Limb (tissue), 2 donors: ENCODE measurements around the gene UBAP1.
"Not testable (repeated sequence)": the region's sequence is repeated elsewhere in the genome, so short reads cannot be mapped to it uniquely, and the experiment has no call there.

ENCODE experiments used
- DNase-seq, 2 donors: peaks; one replicate each; pipeline ENCODE4 v3.0.0-alpha.2; 2016; ENCODE audit errors: extremely low spot score in 2 of 2

Gene UBAP1

DNA sequence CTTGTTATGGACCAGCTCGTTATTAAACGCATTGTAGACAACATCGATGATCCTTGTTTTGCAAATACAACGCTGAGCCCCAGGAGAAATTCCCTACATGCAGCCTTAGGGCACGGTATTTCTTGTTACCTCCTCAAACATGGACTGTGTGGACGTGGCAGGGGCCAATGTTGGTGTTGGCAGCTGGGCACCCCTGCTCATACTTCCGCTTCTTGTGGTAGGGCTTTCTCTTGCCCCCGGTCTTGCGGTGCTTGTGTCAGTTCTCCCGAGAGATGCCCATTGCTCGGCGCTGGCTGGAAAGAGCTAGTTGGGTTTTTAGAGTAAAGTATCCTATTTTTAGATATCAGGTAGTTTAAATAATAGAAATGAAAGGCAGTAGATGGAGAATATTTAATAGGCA is 45.5 kb downstream of the UBAP1 start:
- no peak for DNase-seq

DNA sequence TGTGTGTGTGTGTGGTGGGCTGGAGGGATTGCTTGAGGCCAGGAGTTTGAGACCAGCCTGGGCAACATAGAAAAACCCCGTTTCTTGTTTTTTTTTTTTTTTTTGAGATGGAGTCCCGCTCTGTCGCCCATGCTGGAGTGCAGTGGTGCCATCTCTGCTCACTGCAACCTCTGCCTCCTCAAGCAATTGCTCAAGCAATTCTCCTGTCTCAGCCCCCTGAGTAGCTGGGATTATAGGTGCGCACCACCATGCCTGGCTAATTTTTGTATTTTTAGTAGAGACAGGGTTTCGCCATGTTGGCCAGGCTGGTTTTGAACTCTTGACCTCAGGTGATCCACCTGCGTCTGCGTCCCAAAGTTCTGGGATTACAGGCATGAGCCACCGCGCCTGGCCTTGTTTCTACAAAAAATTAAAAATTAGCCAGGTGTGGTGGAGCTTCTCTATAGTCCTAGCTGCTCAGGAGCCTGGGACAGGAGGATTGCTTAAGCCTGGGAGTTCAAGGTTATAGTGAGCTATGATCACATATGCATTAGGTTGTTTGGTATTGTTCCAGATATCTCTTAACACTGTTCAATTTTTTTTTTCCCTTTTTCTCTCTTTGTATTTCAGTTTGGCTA is 47.4 kb downstream of the UBAP1 start:
- not testable (repeated sequence) for DNase-seq

DNA sequence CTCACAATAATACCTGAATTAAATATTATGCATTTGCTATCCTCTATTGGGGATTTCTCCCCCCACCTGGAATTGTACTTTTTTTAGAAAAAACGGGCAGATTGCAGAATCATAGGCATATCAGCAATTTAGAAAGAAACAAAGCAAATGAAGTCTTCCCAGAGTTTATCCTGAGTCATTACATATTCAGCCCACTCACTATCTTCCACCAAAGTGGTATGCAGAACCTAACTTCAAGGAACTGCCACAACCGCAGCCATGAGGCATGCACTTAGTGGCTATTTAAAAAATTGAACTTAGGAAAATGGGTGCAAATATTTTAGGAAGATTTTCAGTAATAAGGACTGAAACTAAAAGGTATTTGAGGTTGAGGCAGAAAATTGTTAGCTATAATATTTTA is 48.6 kb downstream of the UBAP1 start:
- no peak for DNase-seq

DNA sequence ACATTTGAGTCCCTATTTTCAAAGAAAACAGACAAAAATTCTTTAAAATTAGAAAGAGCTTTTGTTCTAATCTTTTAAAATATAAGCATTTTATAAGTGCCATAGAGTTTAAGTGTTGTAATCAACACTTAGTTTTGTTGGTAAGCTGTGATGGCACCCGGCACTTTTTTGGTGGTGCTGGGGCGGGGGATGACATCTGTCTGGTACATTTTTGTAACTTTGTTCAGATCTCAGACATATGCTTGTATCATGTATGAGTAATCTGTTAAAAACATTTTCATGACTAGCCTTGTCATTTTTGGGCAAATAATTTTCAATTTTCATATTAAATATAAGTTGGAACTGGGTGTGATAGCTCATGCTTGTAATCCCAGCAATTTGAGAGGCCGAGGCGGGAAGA is 51.7 kb downstream of the UBAP1 start:
- DNase-seq, result no peak

DNA sequence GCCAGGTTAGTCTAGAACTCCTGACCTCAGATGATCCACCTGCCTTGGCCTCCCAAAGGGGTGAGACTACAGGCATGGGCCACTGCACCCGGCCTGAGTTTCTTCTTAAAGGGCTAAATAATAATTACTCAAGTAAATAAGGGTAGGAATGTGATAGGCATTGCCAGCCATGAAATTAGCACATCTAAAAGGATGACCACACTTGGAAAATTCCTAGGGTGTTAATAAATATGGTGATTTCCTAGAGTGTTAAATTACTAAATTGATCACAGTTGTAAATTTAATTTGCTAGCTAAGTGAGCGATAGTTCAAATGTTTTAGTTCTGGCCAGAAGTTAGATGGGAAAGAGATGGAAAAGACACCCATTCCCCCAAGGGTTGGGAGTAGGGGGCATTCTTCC is 53.4 kb downstream of the UBAP1 start:
- DNase-seq, result no peak

DNA sequence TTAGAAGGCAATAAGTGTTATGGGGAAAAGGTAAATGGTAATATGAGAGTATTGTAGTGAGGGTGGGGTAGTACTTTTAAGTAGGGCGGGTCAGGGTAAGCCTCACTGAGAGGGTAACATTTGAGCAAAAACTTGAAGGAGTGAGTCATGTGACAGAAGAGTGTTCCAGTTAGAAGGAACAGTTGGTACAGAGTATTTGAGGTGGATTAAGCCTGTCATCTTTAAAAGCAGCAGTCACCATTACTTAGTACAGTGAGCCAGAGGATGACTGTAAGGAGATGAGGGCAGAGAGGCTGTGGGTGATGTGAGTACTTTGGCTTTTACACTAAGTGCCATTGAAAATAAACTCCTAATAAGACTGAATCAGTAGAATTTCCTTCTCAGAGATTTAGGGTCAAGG is 54.8 kb downstream of the UBAP1 start:
- no peak for DNase-seq

DNA sequence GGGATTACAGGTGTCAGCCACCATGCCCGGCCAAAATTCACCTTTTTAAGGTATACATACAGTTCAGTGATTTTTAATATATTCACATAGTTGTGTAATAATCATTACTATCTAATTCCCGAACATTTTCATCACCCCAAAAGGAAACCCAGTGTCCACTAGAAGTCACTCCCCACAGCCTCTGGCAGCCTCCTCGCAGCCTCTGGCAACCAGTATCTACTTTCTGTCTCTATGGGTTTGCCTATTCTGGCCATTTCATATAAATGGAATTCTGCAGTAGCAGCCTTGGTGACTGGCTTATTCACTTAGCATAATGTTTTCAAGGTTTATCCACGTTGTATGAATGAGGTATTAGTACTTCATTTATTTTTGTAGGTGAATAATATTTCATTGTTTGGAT is 59.0 kb downstream of the UBAP1 start:
- no peak for DNase-seq

DNA sequence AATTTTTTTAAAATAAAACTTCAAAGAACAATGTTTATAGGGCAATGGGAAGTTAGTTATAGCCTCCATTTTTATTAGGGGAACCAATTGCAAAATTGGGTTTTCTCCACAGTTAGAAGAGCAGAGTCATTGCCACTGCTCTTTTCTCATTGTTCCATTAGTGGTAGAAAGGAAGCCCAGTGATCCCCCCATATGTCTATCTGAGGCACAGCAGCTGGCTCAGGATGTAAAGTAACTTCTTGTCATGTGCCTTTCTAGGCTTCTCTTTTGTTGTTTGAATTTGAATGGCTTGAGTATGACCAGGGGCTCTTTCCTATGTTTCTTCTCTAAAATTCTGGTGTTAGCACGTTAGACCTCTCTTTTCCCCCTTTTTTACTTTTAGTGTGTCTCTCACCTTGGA is 61.2 kb downstream of the UBAP1 start:
- no peak for DNase-seq

DNA sequence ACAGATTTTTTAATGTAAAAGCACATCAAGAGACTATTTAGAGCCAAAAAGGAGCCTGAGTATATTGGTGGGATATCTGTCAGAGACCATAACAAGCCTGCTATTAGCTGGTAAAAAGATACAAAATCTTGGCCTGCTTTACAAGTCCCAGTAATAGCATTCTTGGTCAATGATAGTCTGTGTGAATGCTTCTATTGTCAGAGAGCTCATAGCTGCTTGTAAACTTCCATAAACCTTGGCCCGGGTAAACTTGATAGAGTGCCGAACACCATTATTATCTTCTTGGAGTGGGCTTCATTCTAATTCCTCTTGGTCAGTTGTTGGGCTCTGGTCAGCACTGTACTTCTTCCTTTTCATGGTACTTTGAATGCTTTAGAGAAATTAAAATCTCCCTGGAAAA is 64.0 kb downstream of the UBAP1 start:
- DNase-seq, result no peak

DNA sequence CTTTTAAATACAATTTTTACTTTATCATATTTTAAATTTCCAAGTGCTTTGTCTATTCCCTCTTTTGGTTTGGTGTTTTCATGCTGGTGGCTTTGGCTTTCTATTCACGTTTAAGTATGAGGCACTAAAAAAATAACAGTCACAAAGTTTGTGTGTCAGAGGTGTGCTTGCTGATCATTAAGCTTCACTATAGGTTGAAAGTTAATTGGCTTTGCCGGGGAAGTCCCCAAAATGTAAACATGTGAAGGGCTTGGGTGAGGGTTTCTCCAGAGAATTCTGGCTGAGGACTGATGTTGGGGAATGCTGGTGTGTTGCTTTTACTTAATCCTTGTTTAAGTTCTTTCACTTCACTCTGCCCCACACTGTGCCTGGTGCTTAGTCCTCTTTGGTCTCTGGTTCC is 66.4 kb downstream of the UBAP1 start:
- DNase-seq, result not testable (repeated sequence)

DNA sequence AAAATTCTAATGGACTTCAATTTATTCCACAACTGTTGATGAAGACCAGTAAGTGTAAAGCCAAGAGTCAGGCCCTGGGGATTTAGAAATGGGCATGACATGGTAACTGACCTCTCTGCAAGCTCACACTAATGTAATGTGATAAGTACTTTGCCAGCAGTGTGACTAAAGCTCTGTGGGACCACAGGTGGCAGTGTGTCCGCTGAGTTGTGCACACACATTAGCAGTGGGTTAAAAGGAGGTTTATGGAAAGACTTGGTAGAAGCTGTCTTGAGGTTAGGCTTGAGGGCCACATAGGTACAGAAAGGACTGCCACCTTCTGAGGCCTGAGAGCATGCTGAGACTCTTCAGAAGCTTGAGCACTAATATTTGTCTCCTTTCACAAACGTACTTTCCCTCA is 67.6 kb downstream of the UBAP1 start:
- DNase-seq, result no peak

DNA sequence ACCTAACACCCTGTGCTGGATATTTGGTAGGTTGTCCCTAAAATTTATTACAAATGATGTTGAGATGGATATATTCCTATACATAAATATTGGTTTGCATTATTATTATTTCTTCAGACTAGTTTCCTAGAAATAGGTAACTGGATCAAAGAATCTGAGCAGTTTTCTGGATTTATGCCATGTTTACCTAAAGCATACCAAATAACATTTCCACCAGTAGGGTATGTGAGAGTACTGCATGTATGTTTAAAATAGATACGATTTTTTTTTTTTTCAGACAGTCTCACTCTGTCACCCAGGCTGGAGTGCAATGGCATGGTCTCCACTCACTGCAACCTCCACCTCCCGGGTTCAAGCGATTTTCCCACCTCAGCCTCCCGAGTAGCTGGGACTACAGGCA is 68.9 kb downstream of the UBAP1 start:
- not testable (repeated sequence) for DNase-seq

DNA sequence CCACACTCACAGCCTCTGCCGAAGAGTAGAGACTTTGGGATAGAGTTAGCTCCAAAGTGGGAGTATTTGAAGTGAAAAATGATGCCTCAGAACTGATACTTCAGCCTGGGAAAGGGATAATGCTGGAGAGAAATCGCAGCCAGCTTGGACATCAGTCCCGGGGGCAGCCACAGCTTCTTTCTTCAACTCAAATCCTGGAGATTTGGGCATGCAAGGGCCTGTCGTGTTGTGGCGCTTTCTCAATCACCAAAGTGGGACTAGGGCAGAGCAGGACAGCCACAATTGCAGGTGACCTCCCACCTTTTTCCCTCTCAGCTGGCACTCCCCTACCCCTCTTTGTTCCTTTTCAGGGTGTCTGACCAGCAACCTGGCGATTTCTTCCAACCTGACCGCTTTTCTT is 70.4 kb downstream of the UBAP1 start:
- no peak for DNase-seq

DNA sequence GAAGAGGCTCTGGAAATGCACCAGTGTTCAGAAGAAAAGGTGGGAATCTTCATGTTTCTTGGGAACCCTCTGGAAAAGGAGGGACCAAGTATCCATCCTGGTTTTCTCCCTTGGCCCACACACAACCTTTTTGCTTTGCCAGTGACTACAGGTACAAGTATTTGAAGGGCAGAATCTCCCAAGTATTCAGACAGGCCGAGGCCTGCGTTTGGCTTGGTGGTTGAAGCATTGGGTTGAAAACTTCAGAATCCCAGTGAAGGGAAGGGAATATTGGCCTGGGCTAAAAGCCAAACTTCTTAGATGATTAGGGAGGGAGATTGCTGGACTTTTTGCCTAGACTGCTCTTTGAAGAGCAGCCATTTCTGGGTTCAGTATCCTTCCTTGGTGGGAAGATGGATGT is 71.9 kb downstream of the UBAP1 start:
- DNase-seq, result no peak

DNA sequence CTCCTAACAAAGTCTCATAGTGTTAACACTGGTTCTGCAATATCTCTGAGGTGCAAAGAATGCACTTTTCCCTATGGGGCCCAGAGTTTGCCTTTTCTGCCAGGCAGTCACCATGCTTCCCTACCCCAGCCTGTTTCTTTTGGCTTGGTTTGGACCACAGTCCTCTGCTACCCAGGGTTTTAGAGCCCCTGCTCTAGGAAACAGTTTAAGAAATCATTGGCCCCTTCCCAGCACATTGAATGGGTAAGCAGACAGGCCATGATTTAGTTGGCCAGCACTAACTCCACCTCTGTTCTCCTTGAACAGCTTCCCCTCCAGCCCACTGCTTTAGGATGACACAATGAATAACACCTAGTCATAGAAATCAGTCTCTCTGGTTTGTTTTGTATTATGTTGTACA is 73.2 kb downstream of the UBAP1 start:
- no peak for DNase-seq

DNA sequence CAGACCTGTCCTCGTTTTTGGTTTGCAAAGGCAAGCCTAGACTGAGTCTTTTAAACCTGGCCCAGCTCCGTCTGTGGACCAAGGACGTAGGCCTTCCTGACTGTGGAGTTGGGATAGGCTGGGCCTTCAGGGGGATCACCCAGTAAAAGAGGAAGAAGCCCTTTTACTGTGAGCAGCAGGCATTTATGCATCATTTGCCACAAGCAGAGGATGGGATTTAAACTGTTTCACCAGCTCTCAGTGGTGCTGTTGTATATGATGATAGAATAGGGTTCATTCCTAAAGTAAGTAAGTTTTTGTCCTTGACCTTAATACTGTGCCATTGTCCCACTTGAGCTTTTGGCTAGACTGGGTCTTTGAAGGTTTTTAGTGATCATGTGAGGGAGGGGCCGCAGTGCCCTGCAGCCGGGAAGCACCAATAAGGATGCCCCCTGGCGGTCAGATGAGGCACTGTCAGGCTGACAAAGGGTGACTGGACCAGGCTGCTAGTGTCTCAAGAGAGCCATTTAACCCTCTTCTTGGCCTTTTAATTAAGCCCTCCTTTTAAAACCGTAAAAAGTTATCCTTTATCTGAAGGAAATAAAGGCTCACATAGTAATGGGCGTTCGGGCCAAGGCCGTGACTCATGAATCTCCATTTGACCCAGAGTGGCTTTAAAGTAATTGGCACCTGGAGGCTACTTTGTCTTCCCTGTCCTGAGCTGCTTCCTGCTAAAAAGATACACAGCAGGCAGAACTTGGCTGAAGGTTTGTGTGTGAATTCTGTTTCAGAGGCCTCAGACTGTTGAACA is 74.0 kb downstream of the UBAP1 start:
- DNase-seq, result peak; percentile 34 to 76

DNA sequence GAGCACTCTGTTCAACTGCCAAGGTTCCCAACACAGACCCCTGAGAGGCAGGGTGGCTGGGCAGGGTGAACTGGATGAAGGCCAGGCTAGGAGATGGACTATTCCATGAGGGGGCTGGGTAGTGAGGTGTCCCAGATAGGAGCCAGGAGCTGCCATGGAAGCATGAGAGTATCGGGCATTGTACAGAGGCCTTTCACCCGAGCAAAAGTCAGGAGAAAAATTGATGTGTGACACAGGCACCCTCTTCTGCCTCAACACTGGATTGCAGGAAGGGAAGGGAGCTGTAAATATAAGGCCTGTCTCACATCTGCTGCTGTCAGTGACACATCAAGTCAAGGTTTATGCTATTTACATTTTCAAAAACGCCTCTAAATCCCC is 74.6 kb downstream of the UBAP1 start:
- DNase-seq, result no peak

DNA sequence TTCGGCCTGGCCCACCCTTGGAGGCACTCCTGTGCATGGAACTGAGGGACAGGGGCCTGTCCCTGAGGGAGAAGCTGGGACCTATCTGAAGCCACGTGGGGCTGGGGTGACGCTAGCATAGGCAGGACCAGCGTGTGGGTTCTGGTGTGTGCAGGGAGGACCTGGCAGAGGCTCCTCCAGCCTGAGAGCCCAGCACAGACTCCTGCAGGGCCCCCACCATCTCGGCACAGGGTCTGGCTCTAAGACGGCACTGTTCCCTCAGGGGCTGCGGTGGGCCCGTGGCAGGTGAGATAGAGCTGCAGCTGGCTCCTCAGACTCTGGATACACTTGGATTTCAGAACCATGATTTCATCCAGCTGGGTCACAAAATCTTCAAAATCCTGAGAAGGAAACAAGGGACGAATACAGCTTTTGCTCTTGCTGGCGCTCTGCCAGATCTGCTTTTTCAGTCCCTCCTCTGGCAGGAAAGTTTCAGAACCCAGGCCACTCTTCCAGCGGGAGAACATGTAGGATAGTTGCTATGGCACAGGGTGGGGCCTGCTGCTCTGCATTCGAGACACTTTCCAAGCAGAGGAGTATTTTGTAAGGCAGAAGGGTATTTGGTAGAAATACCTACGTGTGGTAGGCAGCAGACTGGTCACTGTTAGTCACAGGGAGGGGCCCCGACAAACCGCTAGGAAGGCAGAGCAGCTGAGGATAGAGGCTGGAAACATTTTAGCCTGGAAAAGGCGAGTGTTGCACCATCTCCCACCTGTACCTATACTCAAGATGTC is 75.5 kb downstream of the UBAP1 start:
- DNase-seq, result no peak

DNA sequence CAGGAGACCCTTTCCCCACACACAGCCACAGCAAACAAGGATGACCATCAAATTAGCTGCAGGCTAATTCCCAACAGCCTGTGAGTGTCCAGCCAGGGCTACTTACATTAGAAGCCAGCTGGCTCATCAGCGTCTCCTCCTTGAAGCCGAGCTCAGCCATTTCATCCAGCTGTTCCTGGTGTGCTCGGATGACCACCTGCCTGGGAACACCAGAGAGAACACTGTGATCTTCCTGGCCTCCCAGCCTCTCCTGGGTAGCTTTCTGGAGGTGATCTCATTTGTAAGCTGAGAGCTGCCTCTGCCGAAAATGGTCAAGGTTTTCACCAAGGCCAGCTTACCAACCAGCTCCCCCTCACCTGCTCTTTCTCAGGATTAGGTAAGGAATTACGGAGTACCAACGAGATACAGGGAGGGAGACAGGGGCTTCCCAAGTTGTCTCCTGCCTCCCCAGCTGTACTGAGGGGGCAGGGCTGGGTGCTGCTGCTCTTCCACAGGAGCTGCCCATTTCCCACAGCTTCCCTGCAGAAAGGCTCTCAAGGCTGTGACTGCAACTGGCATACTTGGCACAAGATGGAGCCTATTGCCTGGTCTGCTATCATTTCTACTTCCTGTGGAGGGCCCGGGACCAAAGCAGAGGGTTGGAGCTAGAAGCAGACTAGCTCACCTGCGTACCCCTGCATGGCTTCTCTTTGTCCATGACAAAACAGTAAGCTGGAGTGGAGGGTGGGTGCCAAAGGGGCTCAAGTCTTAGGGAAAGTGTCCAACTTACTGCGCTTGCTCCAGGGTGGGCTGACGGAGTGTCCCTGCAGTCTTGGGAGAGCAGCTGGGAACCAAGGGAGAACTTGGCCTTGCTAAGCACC is 76.4 kb downstream of the UBAP1 start:
- DNase-seq, result no peak

DNA sequence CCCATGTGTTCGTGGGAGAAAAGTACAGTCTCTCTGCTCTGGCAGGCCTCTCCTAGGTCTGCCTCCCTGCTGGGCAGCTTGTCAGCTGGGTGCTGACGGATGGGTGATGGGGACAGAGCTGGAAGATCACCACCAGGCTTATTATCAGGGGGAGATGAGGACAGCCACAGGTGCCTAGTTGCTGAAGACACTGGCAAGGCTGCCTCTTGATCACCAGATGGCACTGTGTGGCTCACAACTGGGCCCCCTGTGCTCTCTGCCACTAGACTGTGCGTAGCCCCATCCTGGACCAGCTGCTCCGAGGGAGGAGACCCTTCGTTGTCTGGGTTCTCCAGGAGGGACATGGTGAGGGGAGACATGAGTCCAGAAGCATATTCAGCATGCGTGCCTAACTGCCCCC is 77.3 kb downstream of the UBAP1 start:
- DNase-seq, result no peak

DNA sequence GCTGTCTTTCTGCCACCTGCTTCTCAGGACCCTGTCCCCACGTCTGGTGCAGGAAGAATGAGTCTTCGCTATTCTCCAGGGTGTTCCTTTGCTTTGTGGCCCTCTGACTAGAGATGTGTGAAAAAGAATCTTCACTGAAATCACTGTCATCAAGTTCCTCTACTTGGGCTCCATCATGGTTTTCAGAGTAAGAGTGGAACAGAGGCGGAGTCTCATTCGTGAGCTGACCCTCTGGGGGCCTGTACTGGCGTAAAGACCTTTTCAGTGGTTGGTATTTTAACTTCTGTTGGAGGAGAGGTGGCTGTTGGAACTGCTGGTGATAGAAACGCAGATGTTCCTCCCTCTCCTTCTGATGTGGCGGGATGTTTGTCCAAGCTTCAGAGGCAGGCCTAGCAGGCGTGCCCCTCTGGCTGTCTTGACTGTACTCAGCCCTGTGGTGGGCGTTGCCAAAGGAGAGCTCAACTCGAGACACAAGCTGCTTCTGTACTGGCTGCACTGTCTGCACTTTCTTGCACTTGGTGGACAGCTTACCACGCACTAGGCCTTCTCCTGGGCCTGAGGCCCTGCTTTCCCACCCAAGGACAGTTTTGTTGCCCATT is 78.2 kb downstream of the UBAP1 start:
- no peak for DNase-seq
